Measurements from ENCODE around the gene CSMD2.

Gene CSMD2

DNA sequence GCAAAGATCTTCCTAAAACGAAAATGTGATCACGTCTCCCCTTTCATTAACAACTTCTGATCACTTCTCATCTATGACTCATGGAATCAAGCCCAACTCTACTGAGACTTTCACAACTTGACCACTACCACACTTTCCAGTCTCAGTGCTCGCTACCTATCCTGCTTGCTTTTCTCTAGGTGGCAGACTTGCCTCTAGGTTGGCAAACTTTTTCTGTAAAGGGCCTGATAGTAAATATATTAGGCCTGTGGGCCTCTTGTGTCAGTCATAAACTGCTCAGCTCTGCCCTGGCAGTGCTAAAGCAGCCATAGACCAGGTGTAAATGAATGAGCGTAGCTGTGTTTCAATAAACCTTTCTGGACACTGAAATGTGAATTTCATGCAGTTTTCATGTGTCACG, 322.7 kb downstream of the CSMD2 start:
- DNase-seq, result no peak

GRCh38 chr1:33841494-33841893, 323.5 kb downstream of the CSMD2 start:
- no peak for DNase-seq

DNA sequence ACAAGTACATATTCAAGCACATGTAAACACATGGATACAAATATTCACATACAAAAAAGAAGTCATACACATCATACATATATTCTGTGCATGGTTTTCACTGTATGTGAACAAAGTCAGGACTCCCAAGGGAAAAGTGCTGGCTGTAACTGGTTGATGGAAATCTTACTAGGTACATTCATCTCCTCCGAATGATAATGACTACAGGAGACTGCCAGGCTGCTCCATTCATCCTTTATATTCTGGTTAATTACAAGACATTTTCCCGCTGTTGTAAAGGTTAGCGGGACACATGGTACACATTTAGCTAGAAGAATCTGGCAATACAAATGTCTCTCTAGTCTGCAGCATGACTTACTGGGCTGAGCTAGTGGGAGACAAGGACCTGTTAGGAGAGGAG, 327.4 kb downstream of the CSMD2 start:
- no peak for DNase-seq

- DNase-seq, result no peak
Measured at GRCh38 chr1:33836911-33837310, 328.1 kb downstream of the CSMD2 start.

GRCh38 chr1:33828654-33829053, 336.4 kb downstream of the CSMD2 start:
- no peak for DNase-seq

GRCh38 chr1:33828059-33828458, 337.0 kb downstream of the CSMD2 start:
- DNase-seq, result no peak

DNA sequence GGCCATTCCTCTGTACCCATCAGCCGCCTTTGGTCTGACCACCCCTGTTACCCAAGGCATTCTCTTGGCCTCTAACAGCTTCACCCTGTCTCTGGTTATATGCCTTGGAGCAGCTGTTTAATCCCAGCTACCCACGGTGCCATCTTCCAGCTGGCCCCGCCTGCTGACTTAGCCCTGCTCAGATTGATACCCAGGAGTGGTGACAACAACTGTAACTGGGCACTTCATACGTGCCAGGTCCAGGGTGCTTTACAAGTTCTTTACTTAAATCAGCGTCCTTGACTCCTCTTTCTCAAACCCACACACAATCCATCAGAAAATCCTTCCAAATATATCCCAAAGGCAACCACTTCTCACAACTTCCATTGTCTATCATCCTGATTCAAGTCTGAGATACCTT, 338.3 kb downstream of the CSMD2 start:
- no peak for DNase-seq

DNA sequence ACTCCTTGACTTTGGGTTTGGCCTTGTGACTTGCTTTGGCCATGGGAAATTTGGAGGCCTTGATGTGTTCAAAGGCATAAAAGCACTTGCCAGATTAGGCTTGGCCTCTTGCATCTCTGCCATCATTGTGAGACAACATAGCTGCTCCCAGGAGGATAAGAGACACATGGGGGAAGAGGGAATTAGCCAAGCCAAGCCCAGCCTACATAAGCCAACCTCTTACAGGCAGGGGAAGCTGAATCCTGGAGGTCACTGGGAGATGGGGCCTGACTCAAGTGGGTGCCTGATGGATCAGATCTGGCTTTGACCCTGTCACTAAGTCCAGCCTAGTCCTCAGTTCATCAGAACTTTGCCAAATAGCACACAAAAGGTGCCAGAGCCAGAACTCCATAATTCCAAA, 338.7 kb downstream of the CSMD2 start:
- no peak for DNase-seq

GRCh38 chr1:33825506-33825905, 339.5 kb downstream of the CSMD2 start:
- no peak for DNase-seq

DNA sequence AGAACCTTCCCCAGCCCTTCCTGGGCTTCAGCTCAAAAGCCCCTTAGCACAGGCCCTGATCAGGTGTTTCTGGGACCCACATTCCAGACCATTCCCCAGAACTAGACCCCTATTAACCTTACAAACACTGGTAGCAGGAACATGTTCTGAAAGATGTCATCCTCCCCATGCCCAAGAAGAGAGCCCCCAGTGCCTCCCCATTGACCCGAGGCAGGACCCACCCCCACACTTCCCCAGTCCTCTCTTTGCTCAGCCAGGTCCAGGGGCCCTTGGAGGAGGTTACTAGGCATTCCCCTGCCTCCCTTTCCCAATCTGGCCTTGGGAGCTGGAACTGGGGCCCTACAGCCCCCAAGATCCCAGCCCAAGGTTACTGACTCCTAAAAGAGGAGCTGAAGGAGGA, 340.1 kb downstream of the CSMD2 start:
- DNase-seq, result no peak

DNA sequence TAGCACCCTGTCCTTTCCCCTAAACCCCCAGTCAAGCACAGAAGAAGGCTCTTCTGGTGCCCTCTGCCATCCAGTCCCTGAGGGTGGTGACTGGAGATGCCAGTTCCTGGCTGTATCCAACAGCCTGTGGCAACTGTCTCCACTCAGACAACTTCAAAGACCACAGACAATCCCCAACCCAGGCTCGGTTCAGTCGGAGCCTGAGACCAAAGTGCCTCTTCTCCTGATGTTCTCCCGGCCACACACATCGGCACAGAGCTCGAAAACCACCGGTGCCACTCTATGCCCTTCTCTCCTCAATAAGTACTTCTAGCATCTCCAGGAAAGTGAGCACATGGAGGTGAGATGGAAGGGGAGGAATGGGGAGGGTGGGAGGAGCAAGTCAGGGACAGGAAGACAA, 340.7 kb downstream of the CSMD2 start:
- no peak for DNase-seq

GRCh38 chr1:33823830-33824229, 341.2 kb downstream of the CSMD2 start:
- no peak for DNase-seq

- no peak for DNase-seq
Measured at GRCh38 chr1:33823401-33823800, 341.6 kb downstream of the CSMD2 start.

- DNase-seq, result no peak
Measured at GRCh38 chr1:33822396-33822795, 342.6 kb downstream of the CSMD2 start.

DNA sequence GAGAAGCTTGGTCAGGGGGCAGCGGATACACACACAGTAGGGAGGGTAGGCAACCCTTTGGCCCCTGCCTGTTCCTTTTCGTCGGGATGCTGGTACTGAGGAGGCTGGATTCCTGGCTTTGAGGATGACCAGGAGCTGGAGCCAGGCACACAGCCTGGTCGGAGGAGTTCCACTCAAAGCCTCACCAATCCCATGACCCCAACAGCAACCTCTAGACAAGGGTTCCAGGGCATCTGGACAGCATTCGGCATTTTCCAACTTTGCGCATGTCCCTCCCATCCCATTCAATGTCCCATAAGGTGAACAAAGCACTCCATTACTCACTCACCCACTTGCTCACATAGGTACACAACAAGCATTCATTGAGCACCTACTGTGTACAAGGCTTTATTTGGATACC, 343.7 kb downstream of the CSMD2 start:
- DNase-seq, result no peak

DNA sequence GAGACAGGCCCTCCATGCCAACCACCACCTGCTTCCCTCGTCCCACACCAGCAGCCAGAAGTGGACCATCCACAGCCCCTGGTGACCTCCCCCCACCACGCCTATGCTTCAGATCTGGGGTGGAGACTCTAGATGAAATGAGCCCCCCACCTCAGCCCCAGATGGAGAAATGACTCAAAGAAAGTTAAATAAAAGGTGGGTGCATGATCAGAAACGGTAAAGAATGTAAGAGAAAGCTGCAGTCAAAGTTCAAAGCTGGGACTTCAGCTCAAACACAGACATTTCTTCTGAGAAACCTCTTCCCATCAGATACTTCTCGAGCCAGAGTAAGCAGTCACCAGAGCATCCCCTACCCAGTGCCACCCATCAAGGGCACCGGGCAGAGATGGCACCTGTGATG, 344.2 kb downstream of the CSMD2 start:
- DNase-seq, result no peak

GRCh38 chr1:33819913-33820311, 345.1 kb downstream of the CSMD2 start:
- DNase-seq, result no peak

GRCh38 chr1:33819290-33819912, 345.6 kb downstream of the CSMD2 start:
- DNase-seq, result no peak

GRCh38 chr1:33818071-33818470, 347.0 kb downstream of the CSMD2 start:
- DNase-seq, result no peak

DNA sequence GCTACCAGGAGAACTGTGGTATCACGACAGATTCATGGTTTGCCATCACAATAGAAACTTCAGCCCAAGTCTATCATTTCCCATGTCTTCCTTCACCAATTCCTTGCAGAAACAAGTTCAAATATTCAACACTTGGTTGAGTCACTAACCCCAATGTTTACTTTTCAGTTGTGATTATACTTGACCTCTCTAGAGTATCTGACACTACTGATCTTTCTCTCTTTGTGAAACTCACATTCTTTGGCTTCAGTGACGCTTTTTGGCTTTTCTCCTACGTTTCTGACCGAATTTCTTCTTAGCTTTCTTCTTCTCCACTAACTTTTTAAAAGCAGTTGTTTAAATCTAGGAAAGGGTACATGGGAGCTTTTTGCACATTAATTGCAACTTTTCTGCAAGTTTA, 350.0 kb downstream of the CSMD2 start:
- no peak for DNase-seq

DNA sequence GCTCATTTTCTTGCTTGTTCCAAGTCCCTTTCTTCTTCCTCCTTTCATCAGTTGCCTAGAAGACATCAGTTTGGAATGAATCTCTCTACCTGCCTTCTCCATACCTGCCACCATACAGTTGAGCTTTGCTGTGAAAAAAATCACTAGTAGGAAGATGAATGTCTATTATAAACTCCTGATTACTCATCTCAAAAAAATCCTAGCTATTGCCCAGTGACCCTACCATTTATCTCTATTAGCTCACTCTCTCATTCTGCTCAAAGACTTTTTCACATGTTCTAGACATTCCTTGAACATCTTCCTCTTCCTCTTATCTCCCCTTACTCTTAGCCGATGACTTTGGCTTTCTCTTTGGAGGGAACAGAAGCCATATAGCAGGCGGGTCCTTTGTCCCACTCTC, 350.9 kb downstream of the CSMD2 start:
- DNase-seq, result no peak

DNA sequence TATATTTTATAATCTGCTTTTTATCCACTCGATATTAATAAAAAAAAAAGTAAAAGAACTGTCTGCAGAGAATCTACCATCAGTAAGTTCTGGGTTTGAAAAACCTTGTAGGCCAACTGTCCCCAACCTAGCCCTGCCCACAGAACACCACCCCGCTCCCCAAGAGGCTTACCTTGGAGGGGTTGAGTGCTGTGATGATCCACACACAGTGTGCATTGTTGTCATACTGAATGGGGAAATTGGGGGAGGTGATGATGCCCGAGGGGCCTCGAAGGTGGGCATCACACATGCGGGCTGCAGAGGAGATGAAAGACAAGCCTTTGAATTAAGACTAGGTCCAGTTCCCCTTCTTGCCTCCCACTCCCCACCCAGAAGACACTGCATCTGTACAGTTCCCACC, 354.5 kb downstream of the CSMD2 start:
- DNase-seq, result no peak

- DNase-seq, result no peak
Measured at GRCh38 chr1:33805988-33806387, 359.0 kb downstream of the CSMD2 start.

- DNase-seq, result no peak
Measured at GRCh38 chr1:33802268-33802667, 362.8 kb downstream of the CSMD2 start.

DNA sequence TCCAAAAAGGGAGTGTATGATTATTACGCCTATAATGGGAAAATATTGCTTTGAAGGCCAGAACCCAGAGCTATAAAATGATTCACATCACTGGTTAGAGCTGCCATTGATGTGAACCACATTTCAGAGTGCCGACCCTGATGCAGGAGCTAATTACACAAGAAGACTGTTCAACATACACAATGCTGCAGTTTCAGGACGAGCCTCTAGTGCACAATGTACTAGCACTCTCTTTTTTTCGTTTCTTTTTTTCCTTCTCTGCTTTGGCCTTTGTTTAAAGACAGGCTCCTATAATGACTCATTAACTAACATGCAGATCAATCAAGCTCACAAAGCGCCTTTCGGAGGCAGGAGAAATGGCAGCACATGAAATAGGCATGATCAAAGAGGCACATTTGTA, 367.2 kb downstream of the CSMD2 start:
- no peak for DNase-seq

GRCh38 chr1:33792651-33793050, 372.4 kb downstream of the CSMD2 start:
- no peak for DNase-seq

All from activated CD4-positive, alpha-beta T cell treated with anti-CD3 and anti-CD28 coated beads, Interleukin-2, amount 50 U/mL, for 16 hours (primary cell).